ENCODE measurements around the gene TRHDE. TPM values are rescaled to one million over a fixed set of nuclear protein-coding genes. Genes with fewer than 3 reads are reported as not detected.

TRHDE gene
- total RNA-seq, 1 experiment from 2014 or later: 1.9 TPM

GRCh38 chr12:72547573-72547972 lies 275.4 kb downstream of the TRHDE start:
- Histone ChIP-seq H3K36me3 (ENCODE audit: control insufficient read depth, insufficient read depth, low read length) (no peaks in the 10 kb centered on the region), H3K4me1 (ENCODE audit: control insufficient read depth, insufficient read depth, low read length) (no peaks in the 10 kb centered on the region), H3K27me3 (ENCODE audit: control insufficient read depth, insufficient read depth, low read length) (no peaks in the 10 kb centered on the region), H3K27ac (ENCODE audit: low read length) (no peak overlapping the region), H3K9me3 (ENCODE audit: control insufficient read depth, insufficient read depth, low read depth, low read length) (no peaks in the 10 kb centered on the region), H3K4me3 (ENCODE audit: low read depth in 2 of 2, low read length in 2 of 2) (no peak overlapping the region)
- DNase-seq (ENCODE audit: low read depth, low spot score) (no peak), ATAC-seq (no peak)
- in situ Hi-C loops (cut with HindIII; ENCODE audit: low pct_unique_long_range_greater_than_20kb, low sequenced_read_pairs): no loop called here
- ChIA-PET CTCF (no interaction called here), POLR2A (no interaction called here)
- BruUV-seq (replicated peaks): no TSS peak
- TF ChIP-seq REST (IDR thresholded peaks at IDR 0.05; ENCODE audit: insufficient read depth in 1 of 2, low read depth in 2 of 2, low read length in 1 of 2) (no peak), TCF7L2 (IDR thresholded peaks at IDR 0.05; ENCODE audit: low read depth, low read length) (no peak), SIN3A (IDR thresholded peaks at IDR 0.05; ENCODE audit: borderline replicate concordance, insufficient read depth, low read depth, low read length) (no peak), CTCF (IDR thresholded peaks at IDR 0.05) (no peak), POLR2AphosphoS5 (IDR thresholded peaks at IDR 0.05; ENCODE audit: low read depth, low read length) (no peak)
- intact Hi-C loops (cut with micrococcal nuclease; ENCODE audit: unreplicated experiment): no loop called here

- Histone ChIP-seq H3K9me3 (ENCODE audit: control insufficient read depth, insufficient read depth, low read depth, low read length) (no peaks in the 10 kb centered on the region), H3K27ac (ENCODE audit: low read length) (no peak overlapping the region), H3K36me3 (ENCODE audit: control insufficient read depth, insufficient read depth, low read length) (no peaks in the 10 kb centered on the region), H3K4me1 (ENCODE audit: control insufficient read depth, insufficient read depth, low read length) (no peaks in the 10 kb centered on the region), H3K27me3 (ENCODE audit: control insufficient read depth, insufficient read depth, low read length) (no peaks in the 10 kb centered on the region), H3K4me3 (ENCODE audit: low read depth in 2 of 2, low read length in 2 of 2) (no peak overlapping the region)
- no TSS peak for BruUV-seq (replicated peaks)
- intact Hi-C loops (cut with micrococcal nuclease; ENCODE audit: unreplicated experiment) (no loop called here), in situ Hi-C loops (cut with HindIII; ENCODE audit: low pct_unique_long_range_greater_than_20kb, low sequenced_read_pairs) (no loop called here)
- ChIA-PET POLR2A (no interaction called here), CTCF (no interaction called here)
- TF ChIP-seq POLR2AphosphoS5 (IDR thresholded peaks at IDR 0.05; ENCODE audit: low read depth, low read length): no peak
- ATAC-seq (no peak), DNase-seq (ENCODE audit: low read depth, low spot score) (no peak)
Observed at GRCh38 chr12:72549184-72549583, 277.0 kb downstream of the TRHDE start.

GRCh38 chr12:72560003-72560769 lies 288.0 kb downstream of the TRHDE start:
- no peak for DNase-seq (ENCODE audit: low read depth, low spot score)
- Histone ChIP-seq H3K9me3 (ENCODE audit: control insufficient read depth, insufficient read depth, low read depth, low read length) (no peaks in the 10 kb centered on the region), H3K27me3 (ENCODE audit: control insufficient read depth, insufficient read depth, low read length) (no peaks in the 10 kb centered on the region), H3K4me3 (ENCODE audit: low read depth in 2 of 2, low read length in 2 of 2) (no peak overlapping the region), H3K4me1 (ENCODE audit: control insufficient read depth, insufficient read depth, low read length) (no peaks in the 10 kb centered on the region), H3K27ac (ENCODE audit: low read length) (no peak overlapping the region), H3K36me3 (ENCODE audit: control insufficient read depth, insufficient read depth, low read length) (no peaks in the 10 kb centered on the region)
- in situ Hi-C loops (cut with HindIII; ENCODE audit: low pct_unique_long_range_greater_than_20kb, low sequenced_read_pairs): no loop called here
- CTCF ChIA-PET: no interaction called here
- TF ChIP-seq CTCF (IDR thresholded peaks at IDR 0.05) (no peak), REST (IDR thresholded peaks at IDR 0.05; ENCODE audit: insufficient read depth in 1 of 2, low read depth in 2 of 2, low read length in 1 of 2) (no peak), POLR2AphosphoS5 (IDR thresholded peaks at IDR 0.05; ENCODE audit: low read depth, low read length) (no peak), SIN3A (IDR thresholded peaks at IDR 0.05; ENCODE audit: borderline replicate concordance, insufficient read depth, low read depth, low read length) (no peak), TCF7L2 (IDR thresholded peaks at IDR 0.05; ENCODE audit: low read depth, low read length) (no peak)
- intact Hi-C loops (cut with micrococcal nuclease; ENCODE audit: unreplicated experiment): no loop called here
- BruUV-seq (replicated peaks): no TSS peak
- POLR2A ChIA-PET: no interaction called here
- ATAC-seq: no peak

All from Panc1 (cell line).